GM10266 (cell line): ENCODE data around the gene TOLLIP.
"Not testable (repeated sequence)": the region's sequence is repeated elsewhere in the genome, so short reads cannot be mapped to it uniquely, and the experiment has no call there.

ENCODE experiments used
- DNase-seq: peaks from one replicate; pipeline ENCODE4 v3.0.0; 2012; ENCODE audit errors: extremely low spot score
- CTCF ChIP-seq: IDR thresholded peaks from 2 replicates; pipeline ENCODE4 v1.5.1; 2012; ENCODE audit warnings: mild to moderate bottlenecking, low read depth; ENCODE audit not compliant: control insufficient read depth, insufficient read depth; ENCODE audit errors: missing control alignments

TOLLIP gene

GRCh38 chr11:1346669-1347390 is 37.4 kb upstream of the TOLLIP start:
- no peak for DNase-seq
- TF ChIP-seq CTCF = no peak

GRCh38 chr11:1345737-1346513 is 36.5 kb upstream of the TOLLIP start:
- no peak for TF ChIP-seq CTCF
- DNase-seq = no peak

- no peak for DNase-seq
- TF ChIP-seq CTCF = no peak
These were observed 34.7 kb upstream of the TOLLIP start for GRCh38 chr11:1344056-1344635.

- no peak for TF ChIP-seq CTCF
These were observed 34.1 kb upstream of the TOLLIP start for GRCh38 chr11:1343391-1344055.

GRCh38 chr11:1342946-1343345 is 33.5 kb upstream of the TOLLIP start:
- DNase-seq = no peak
- TF ChIP-seq CTCF = no peak

More at GRCh38 chr11:1343391-1344055, 34.1 kb upstream of the TOLLIP start:
- DNase-seq = no peak

GRCh38 chr11:1341928-1342524 is 32.6 kb upstream of the TOLLIP start:
- TF ChIP-seq CTCF = no peak
- no peak for DNase-seq

- DNase-seq = not testable (repeated sequence)
These were observed 31.8 kb upstream of the TOLLIP start for GRCh38 chr11:1341226-1341625.
